HPDE6-E6E7 (cell line): ENCODE data around the gene CARD11.

Source experiments
- DNase-seq: peaks from one replicate; pipeline ENCODE4 v3.0.0; 2011; ENCODE audit warnings: missing footprints; ENCODE audit errors: extremely low spot score

CARD11 gene

GRCh38 chr7:2906197-2906931 lies 137.3 kb downstream of the CARD11 start:
- no peak for DNase-seq

GRCh38 chr7:2905500-2905899 lies 138.2 kb downstream of the CARD11 start:
- DNase-seq: no peak

GRCh38 chr7:2905027-2905426 lies 138.6 kb downstream of the CARD11 start:
- DNase-seq: no peak

- DNase-seq: no peak
Observed at GRCh38 chr7:2904202-2904601, 139.5 kb downstream of the CARD11 start.

- no peak for DNase-seq
Observed at GRCh38 chr7:2903682-2904162, 139.9 kb downstream of the CARD11 start.

- DNase-seq: no peak
Observed at GRCh38 chr7:2897023-2897422, 146.6 kb downstream of the CARD11 start.

GRCh38 chr7:2896131-2896530 lies 147.5 kb downstream of the CARD11 start:
- no peak for DNase-seq

GRCh38 chr7:2894118-2894940 lies 149.3 kb downstream of the CARD11 start:
- DNase-seq: no peak

GRCh38 chr7:2893411-2893861 lies 150.2 kb downstream of the CARD11 start:
- DNase-seq: no peak

GRCh38 chr7:2892549-2892948 lies 151.1 kb downstream of the CARD11 start:
- DNase-seq: no peak

GRCh38 chr7:2887816-2888215 lies 155.9 kb downstream of the CARD11 start:
- no peak for DNase-seq

- peak; percentile 74 for DNase-seq
Observed at GRCh38 chr7:2886900-2887299, 156.8 kb downstream of the CARD11 start.

- DNase-seq: no peak
Observed at GRCh38 chr7:2886391-2886790, 157.3 kb downstream of the CARD11 start.

GRCh38 chr7:2884161-2884560 lies 159.5 kb downstream of the CARD11 start:
- no peak for DNase-seq

- no peak for DNase-seq
Observed at GRCh38 chr7:2883101-2883500, 160.6 kb downstream of the CARD11 start.

GRCh38 chr7:2882111-2882510 lies 161.6 kb downstream of the CARD11 start:
- DNase-seq: no peak

GRCh38 chr7:2880874-2881533 lies 162.7 kb downstream of the CARD11 start:
- DNase-seq: no peak

GRCh38 chr7:2880051-2880450 lies 163.6 kb downstream of the CARD11 start:
- DNase-seq: no peak

GRCh38 chr7:2879354-2879753 lies 164.3 kb downstream of the CARD11 start:
- DNase-seq: no peak

GRCh38 chr7:2878306-2878705 lies 165.4 kb downstream of the CARD11 start:
- DNase-seq: no peak

- no peak for DNase-seq
Observed at GRCh38 chr7:2876031-2876731, 167.5 kb downstream of the CARD11 start.
